B cell (primary cell): ENCODE measurements around the gene ADAM12. TPM values are rescaled to one million over a fixed set of nuclear protein-coding genes. Genes with fewer than 3 reads are reported as not detected.

Experiments used
- ATAC-seq: fragments of 200-7000 bp; cut with Tn5 transposase; one replicate; pipeline ENCODE4 v1.10.0; 2021; ENCODE audit warnings: low read depth, mild to moderate bottlenecking, moderate number of reproducible peaks, moderate library complexity
- CTCF ChIA-PET: fragments of 350-600 bp; sonication (Branson Sonifier 250); formaldehyde crosslinking; loops from one replicate; lab custom pipeline; 2021; ENCODE audit warnings: antibody characterized with exemption, inconsistent platforms; lab: Charles Lee
- POLR2A ChIA-PET: fragments of 350-600 bp; sonication (Branson Sonifier 250); formaldehyde crosslinking; loops from one replicate; lab custom pipeline; 2021; ENCODE audit warnings: antibody characterized with exemption; lab: Charles Lee
- DNase-seq: peaks from one replicate; pipeline ENCODE4 v3.0.0; 2013
- H2AFZ ChIP-seq: 2 replicates; pipeline ENCODE4 v1.6.1; 2012; ENCODE audit warnings: mild to moderate bottlenecking, low read depth, low read length; ENCODE audit not compliant: insufficient read depth, poor library complexity, severe bottlenecking
- H3K27ac ChIP-seq, 2 donors: 1 replicate in 1 of 2; 2 replicates in 1 of 2; pipeline ENCODE4 v1.5.1; 2012 to 2013; ENCODE audit warnings: low read length in 2 of 2, mild to moderate bottlenecking in 2 of 2, moderate library complexity in 1 of 2
- H3K27me3 ChIP-seq, 4 experiments: fragments of 200-600 bp in 1 of 4; sonication (generic) in 1 of 4; replicated peaks in 1 of 4; 1 replicate in 2 of 4; 2 replicates in 2 of 4; pipeline versions ENCODE4 v1.6.1 to v1.7.0; 2013 to 2016; ENCODE audit warnings: low read length in 3 of 4, mild to moderate bottlenecking in 2 of 4, mixed read lengths in 1 of 4, moderate library complexity in 1 of 4; ENCODE audit not compliant: insufficient read depth in 4 of 4, control insufficient read depth in 3 of 4; ENCODE audit errors: control extremely low read depth in 1 of 4
- H3K36me3 ChIP-seq, 2 experiments: replicated peaks in 1 of 2; 1 replicate in 1 of 2; 2 replicates in 1 of 2; pipeline versions ENCODE4 v1.6.1 to v1.7.1; 2013; ENCODE audit warnings: low read length in 1 of 2; ENCODE audit not compliant: insufficient read depth in 2 of 2, control insufficient read depth in 1 of 2; ENCODE audit errors: control extremely low read depth in 1 of 2, extremely low read depth in 1 of 2
- H3K4me1 ChIP-seq, 2 donors: fragments of 200-600 bp in 1 of 2; sonication (generic) in 1 of 2; 1 replicate in 1 of 2; 2 replicates in 1 of 2; pipeline versions ENCODE4 v1.5.1 to v1.6.1; 2013 to 2017; ENCODE audit warnings: low read length in 2 of 2; ENCODE audit not compliant: control insufficient read depth in 2 of 2, insufficient read depth in 2 of 2
- H3K4me2 ChIP-seq: replicated peaks from 2 replicates; pipeline ENCODE3; 2012; ENCODE audit warnings: mild to moderate bottlenecking, low read depth, low read length; ENCODE audit not compliant: poor library complexity, severe bottlenecking
- H3K4me3 ChIP-seq, 5 experiments: fragments of 200-600 bp in 1 of 5; sonication (generic) in 1 of 5; 1 replicate in 3 of 5; 2 replicates in 2 of 5; pipeline versions ENCODE4 v1.5.1 to v1.7.0; 2011 to 2016; ENCODE audit warnings: low read length in 4 of 5, mild to moderate bottlenecking in 4 of 5, low read depth in 2 of 5, control low read depth in 1 of 5, moderate library complexity in 1 of 5; ENCODE audit not compliant: insufficient read depth in 1 of 5; ENCODE audit errors: control extremely low read depth in 1 of 5, extremely low read depth in 1 of 5
- H3K79me2 ChIP-seq: fragments of 200-600 bp; sonication (generic); one replicate; pipeline ENCODE4 v1.6.0; 2016; ENCODE audit warnings: low read length; ENCODE audit not compliant: control insufficient read depth, insufficient read depth
- H3K9ac ChIP-seq: fragments of 200-600 bp; sonication (generic); 2 replicates; pipeline ENCODE4 v1.6.1; 2017; ENCODE audit warnings: mild to moderate bottlenecking, low read length, moderate library complexity
- H3K9me3 ChIP-seq, 3 donors: one replicate each; pipeline versions ENCODE4 v1.6.1 to v1.7.1; 2013; ENCODE audit warnings: low read length in 2 of 3; ENCODE audit not compliant: control insufficient read depth in 2 of 3, insufficient read depth in 1 of 3; ENCODE audit errors: control extremely low read depth in 1 of 3
- H4K20me1 ChIP-seq: 2 replicates; pipeline ENCODE4 v1.6.0; 2012; ENCODE audit warnings: mild to moderate bottlenecking, low read length; ENCODE audit not compliant: insufficient read depth, control insufficient read depth, poor library complexity, severe bottlenecking
- H3K27ac Mint-ChIP-seq: one replicate; pipeline ENCODE4 v1.8.0; 2021; ENCODE audit warnings: mixed read lengths
- H3K27me3 Mint-ChIP-seq: one replicate; pipeline ENCODE4 v1.8.0; 2021; ENCODE audit warnings: mixed read lengths
- H3K4me1 Mint-ChIP-seq: one replicate; pipeline ENCODE4 v1.8.0; 2021; ENCODE audit warnings: mixed read lengths
- H3K4me3 Mint-ChIP-seq: one replicate; pipeline ENCODE4 v1.8.0; 2021; ENCODE audit warnings: mixed read lengths
- H3K9me3 Mint-ChIP-seq: one replicate; pipeline ENCODE4 v1.8.0; 2022; ENCODE audit warnings: mixed read lengths; ENCODE audit not compliant: insufficient read depth
- EZH2 ChIP-seq: IDR thresholded peaks from 2 replicates; pipeline ENCODE4 v1.6.1; 2012; ENCODE audit warnings: borderline replicate concordance, low read depth, mild to moderate bottlenecking, moderate library complexity, low read length; ENCODE audit not compliant: insufficient read depth, poor library complexity, severe bottlenecking
- WGBS: methylation state at CpG from one replicate; pipeline ENCODE4 v1.1.5; 2013; ENCODE audit warnings: missing lambda C conversion rate; ENCODE audit not compliant: insufficient coverage; 5-methylcytosine and 5-hydroxymethylcytosine counted together
- intact Hi-C: fragments of 100-400 bp; cut with micrococcal nuclease; formaldehyde crosslinking; loops from one replicate; pipeline ENCODE4 v1.10.0; 2022
- polyA plus RNA-seq: library from polyadenylated mRNA; depleted of rRNA; stranded (reverse); fragments of >200 nt; gene quantifications from 2 replicates; pipeline ENCODE4 v1.2.3, GENCODE V29; 2012
- total RNA-seq, 2 donors: library from RNA; stranded (reverse); fragments of 120-200 nt in 1 of 2; gene quantifications; 1 replicate in 1 of 2; 2 replicates in 1 of 2; pipeline versions ENCODE4 v1.2.3 to v1.2.4, GENCODE V29; 2013 to 2022
- TF ChIP-seq, protein P1 (sequence below): fragments of 200-600 bp; IDR thresholded peaks from one replicate; pipeline ENCODE4 v1.8.0; 2022; ENCODE audit warnings: antibody characterized with exemption, mild to moderate bottlenecking

The ADAM12 gene
- total and polyA plus RNA-seq, 2 donors (not counting 1 experiment from before 2014, with no cell fraction given): 0.01 to 0.22 TPM

DNA sequence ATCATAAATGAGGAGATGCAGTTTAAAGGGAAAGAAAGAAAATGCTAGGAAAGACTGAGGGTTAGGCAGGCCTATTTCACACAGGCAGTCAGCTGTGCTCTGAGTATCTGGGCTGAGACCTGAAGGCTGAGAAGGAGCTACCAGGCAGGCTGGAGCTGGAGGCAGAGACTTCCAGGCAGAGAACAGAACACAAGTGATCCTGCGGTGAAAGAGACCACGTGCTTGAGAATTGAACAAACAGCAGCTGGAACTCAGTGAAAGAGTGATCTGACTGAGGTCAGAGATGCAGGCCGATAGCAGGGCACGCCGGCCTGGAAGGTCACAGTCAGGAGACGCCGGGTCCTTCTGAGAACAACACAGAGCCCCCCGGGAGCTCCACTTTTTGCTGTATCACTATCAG, 147.8 kb downstream of the ADAM12 start:
- H3K4me1 Mint-ChIP-seq: no peaks in the 10 kb centered on the region
- Histone ChIP-seq H3K36me3 (no peaks in the 10 kb centered on the region), H3K27me3 (no peaks in the 10 kb centered on the region), H3K9me3 (peaks cover 0 to 14% (median 7%) of the 10 kb centered on the region in 3 donors), H3K27ac (no peak overlapping the region), H3K9ac (no peak overlapping the region), H3K4me2 (no peak overlapping the region), H4K20me1 (no peaks in the 10 kb centered on the region), H3K4me1 (no peaks in the 10 kb centered on the region), H3K4me3 (no peak overlapping the region), H3K79me2 (no peaks in the 10 kb centered on the region), H2AFZ (no peak overlapping the region)
- no peak overlapping the region for H3K4me3 Mint-ChIP-seq
- TF ChIP-seq EZH2: no peak
- TF ChIP-seq, protein P1, sequence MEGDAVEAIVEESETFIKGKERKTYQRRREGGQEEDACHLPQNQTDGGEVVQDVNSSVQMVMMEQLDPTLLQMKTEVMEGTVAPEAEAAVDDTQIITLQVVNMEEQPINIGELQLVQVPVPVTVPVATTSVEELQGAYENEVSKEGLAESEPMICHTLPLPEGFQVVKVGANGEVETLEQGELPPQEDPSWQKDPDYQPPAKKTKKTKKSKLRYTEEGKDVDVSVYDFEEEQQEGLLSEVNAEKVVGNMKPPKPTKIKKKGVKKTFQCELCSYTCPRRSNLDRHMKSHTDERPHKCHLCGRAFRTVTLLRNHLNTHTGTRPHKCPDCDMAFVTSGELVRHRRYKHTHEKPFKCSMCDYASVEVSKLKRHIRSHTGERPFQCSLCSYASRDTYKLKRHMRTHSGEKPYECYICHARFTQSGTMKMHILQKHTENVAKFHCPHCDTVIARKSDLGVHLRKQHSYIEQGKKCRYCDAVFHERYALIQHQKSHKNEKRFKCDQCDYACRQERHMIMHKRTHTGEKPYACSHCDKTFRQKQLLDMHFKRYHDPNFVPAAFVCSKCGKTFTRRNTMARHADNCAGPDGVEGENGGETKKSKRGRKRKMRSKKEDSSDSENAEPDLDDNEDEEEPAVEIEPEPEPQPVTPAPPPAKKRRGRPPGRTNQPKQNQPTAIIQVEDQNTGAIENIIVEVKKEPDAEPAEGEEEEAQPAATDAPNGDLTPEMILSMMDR: no peak
- no peaks in the 10 kb centered on the region for H3K9me3 Mint-ChIP-seq
- ATAC-seq (no peak), DNase-seq (no peak)
- 96% methylated on average over 8 of the region's 8 CpGs for WGBS
- peaks cover 6% of the 10 kb centered on the region for H3K27me3 Mint-ChIP-seq
- intact Hi-C loops: no loop called here
- POLR2A ChIA-PET: no interaction called here
- H3K27ac Mint-ChIP-seq: no peak overlapping the region
- CTCF ChIA-PET: no interaction called here

DNA sequence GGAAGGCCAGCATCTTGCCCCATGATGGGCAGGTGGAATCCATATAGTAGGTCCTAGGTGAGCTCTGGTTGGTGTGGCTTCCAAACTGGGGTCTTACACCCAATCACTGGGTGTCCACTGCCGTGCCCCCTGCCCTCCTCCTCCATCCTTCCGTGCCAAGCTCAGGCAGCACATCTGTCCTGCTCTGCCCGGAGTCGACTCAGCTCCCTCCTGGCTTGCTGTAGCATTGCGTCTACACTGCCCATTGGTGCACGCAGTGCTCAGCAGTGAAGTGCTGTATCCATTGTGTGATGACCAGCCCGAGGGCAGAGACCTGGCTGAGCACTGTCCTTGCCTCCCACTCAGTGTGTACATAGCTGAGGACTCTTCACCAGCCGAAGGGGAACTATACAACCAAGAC, 148.4 kb downstream of the ADAM12 start:
- H3K27ac ChIP-seq: no peak overlapping the region
- CTCF ChIA-PET: no interaction called here
- H3K79me2 ChIP-seq: no peaks in the 10 kb centered on the region
- DNase-seq (no peak), ATAC-seq (no peak)
- Mint-ChIP-seq H3K9me3 (no peaks in the 10 kb centered on the region), H3K4me3 (no peak overlapping the region), H3K27ac (no peak overlapping the region), H3K27me3 (peaks cover 6% of the 10 kb centered on the region), H3K4me1 (no peaks in the 10 kb centered on the region)
- intact Hi-C loops: no loop called here
- H3K9me3 ChIP-seq: peaks cover 0 to 14% (median 7%) of the 10 kb centered on the region in 3 donors
- H3K9ac ChIP-seq: no peak overlapping the region
- WGBS: 89% methylated on average over 8 of the region's 8 CpGs
- no peak overlapping the region for H2AFZ ChIP-seq
- no peaks in the 10 kb centered on the region for H3K4me1 ChIP-seq
- H4K20me1 ChIP-seq: no peaks in the 10 kb centered on the region
- H3K36me3 ChIP-seq: no peaks in the 10 kb centered on the region
- POLR2A ChIA-PET: no interaction called here
- H3K4me3 ChIP-seq: no peak overlapping the region
- no peak for TF ChIP-seq EZH2
- TF ChIP-seq, protein P1: no peak
- H3K4me2 ChIP-seq: no peak overlapping the region
- no peaks in the 10 kb centered on the region for H3K27me3 ChIP-seq
